OCI-LY7 (cell line): ENCODE data around the gene CNDP1. TPM values are rescaled to one million over a fixed set of nuclear protein-coding genes. Genes with fewer than 3 reads are reported as not detected.

ENCODE experiments used
- BruUV-seq: library from RNA; stranded (reverse); fragments of 400-500 nt; replicated peaks from 2 replicates; lab custom pipeline; 2021; lab: Mats Ljungman, UMichigan
- CTCF ChIA-PET: fragments of 300-600 bp; sonication (Branson Sonifier 250); formaldehyde crosslinking; loops from one replicate; lab custom pipeline; 2022; ENCODE audit warnings: antibody characterized with exemption; ENCODE audit not compliant: unreplicated experiment; lab: Charles Lee
- POLR2A ChIA-PET: fragments of 300-600 bp; sonication (Branson Sonifier 250); formaldehyde crosslinking; loops from one replicate; lab custom pipeline; 2022; ENCODE audit warnings: antibody characterized with exemption; lab: Charles Lee
- DNase-seq: peaks from one replicate; pipeline ENCODE4 v3.0.0-alpha.2; 2015; ENCODE audit warnings: low spot score
- H2AFZ ChIP-seq: fragments of 200-600 bp; sonication (generic), shearing (Covaris generic); 2 replicates; pipeline ENCODE4 v1.6.1; 2014; ENCODE audit warnings: mild to moderate bottlenecking, antibody characterized with exemption, low read length, moderate library complexity
- H3K27ac ChIP-seq: fragments of 200-600 bp; sonication (generic); 2 replicates; pipeline ENCODE4 v1.5.1; 2014; ENCODE audit warnings: mixed run types, low read depth, mild to moderate bottlenecking, moderate library complexity, low read length, inconsistent platforms; ENCODE audit not compliant: poor library complexity, severe bottlenecking
- H3K36me3 ChIP-seq: fragments of 200-600 bp; sonication (generic); 2 replicates; pipeline ENCODE4 v1.6.1; 2014; ENCODE audit warnings: mild to moderate bottlenecking, antibody characterized with exemption, low read length, moderate library complexity, mixed read lengths; ENCODE audit not compliant: insufficient read depth
- H3K4me1 ChIP-seq: fragments of 200-600 bp; sonication (generic); 2 replicates; pipeline ENCODE4 v1.5.1; 2014; ENCODE audit warnings: mild to moderate bottlenecking, low read length; ENCODE audit not compliant: insufficient read depth, poor library complexity, severe bottlenecking
- H3K4me2 ChIP-seq: fragments of 200-600 bp; sonication (generic); 2 replicates; pipeline ENCODE4 v1.6.1; 2014; ENCODE audit warnings: mild to moderate bottlenecking, low read length
- H3K4me3 ChIP-seq: fragments of 200-600 bp; sonication (generic); 2 replicates; pipeline ENCODE4 v1.5.1; 2014; ENCODE audit warnings: mild to moderate bottlenecking, low read depth, low read length; ENCODE audit not compliant: poor library complexity, severe bottlenecking
- H3K79me2 ChIP-seq: fragments of 200-600 bp; sonication (generic); 2 replicates; pipeline ENCODE4 v1.6.1; 2016; ENCODE audit warnings: low read depth, mild to moderate bottlenecking, low read length, moderate library complexity, mixed read lengths; ENCODE audit not compliant: insufficient read depth
- H3K9me2 ChIP-seq: fragments of 200-600 bp; sonication (generic); 2 replicates; pipeline ENCODE4 v1.6.1; 2016; ENCODE audit warnings: mild to moderate bottlenecking, low read length, mixed read lengths; ENCODE audit not compliant: insufficient read depth
- H3K9me3 ChIP-seq: fragments of 200-600 bp; sonication (generic); 2 replicates; pipeline ENCODE4 v1.6.1; 2014; ENCODE audit warnings: mild to moderate bottlenecking, mixed run types, low read length, mixed read lengths
- H4K20me1 ChIP-seq: fragments of 200-600 bp; sonication (generic); 2 replicates; pipeline ENCODE4 v1.6.1; 2014; ENCODE audit warnings: mild to moderate bottlenecking, antibody characterized with exemption, low read length, moderate library complexity, mixed read lengths; ENCODE audit not compliant: insufficient read depth
- CTCF ChIP-seq: fragments of 200-600 bp; sonication (generic); conservative IDR thresholded peaks from 2 replicates; pipeline ENCODE4 v1.5.1; 2014; ENCODE audit warnings: mild to moderate bottlenecking, antibody characterized with exemption, low read length, moderate library complexity, mixed read lengths
- EZH2phosphoT487 ChIP-seq: fragments of 200-600 bp; sonication (generic); IDR thresholded peaks from 2 replicates; pipeline ENCODE4 v1.6.1; 2018; ENCODE audit warnings: low read depth, borderline replicate concordance, mild to moderate bottlenecking, mixed run types, antibody characterized with exemption, low read length, moderate library complexity, mixed read lengths
- intact Hi-C: fragments of 100-400 bp; cut with micrococcal nuclease; formaldehyde crosslinking; loops from one replicate; pipeline ENCODE4 v1.10.0; 2022; ENCODE audit not compliant: unreplicated experiment
- total RNA-seq, 2 experiments: library from RNA; depleted of rRNA in 1 of 2; stranded (reverse); fragments of >200 nt in 1 of 2; shearing (Covaris generic) in 1 of 2; gene quantifications; 2 replicates each; pipeline ENCODE4 v1.2.3, GENCODE V29; 2014 to 2022

The CNDP1 gene
- total RNA-seq, 2 experiments from 2014 or later: not detected

DNA sequence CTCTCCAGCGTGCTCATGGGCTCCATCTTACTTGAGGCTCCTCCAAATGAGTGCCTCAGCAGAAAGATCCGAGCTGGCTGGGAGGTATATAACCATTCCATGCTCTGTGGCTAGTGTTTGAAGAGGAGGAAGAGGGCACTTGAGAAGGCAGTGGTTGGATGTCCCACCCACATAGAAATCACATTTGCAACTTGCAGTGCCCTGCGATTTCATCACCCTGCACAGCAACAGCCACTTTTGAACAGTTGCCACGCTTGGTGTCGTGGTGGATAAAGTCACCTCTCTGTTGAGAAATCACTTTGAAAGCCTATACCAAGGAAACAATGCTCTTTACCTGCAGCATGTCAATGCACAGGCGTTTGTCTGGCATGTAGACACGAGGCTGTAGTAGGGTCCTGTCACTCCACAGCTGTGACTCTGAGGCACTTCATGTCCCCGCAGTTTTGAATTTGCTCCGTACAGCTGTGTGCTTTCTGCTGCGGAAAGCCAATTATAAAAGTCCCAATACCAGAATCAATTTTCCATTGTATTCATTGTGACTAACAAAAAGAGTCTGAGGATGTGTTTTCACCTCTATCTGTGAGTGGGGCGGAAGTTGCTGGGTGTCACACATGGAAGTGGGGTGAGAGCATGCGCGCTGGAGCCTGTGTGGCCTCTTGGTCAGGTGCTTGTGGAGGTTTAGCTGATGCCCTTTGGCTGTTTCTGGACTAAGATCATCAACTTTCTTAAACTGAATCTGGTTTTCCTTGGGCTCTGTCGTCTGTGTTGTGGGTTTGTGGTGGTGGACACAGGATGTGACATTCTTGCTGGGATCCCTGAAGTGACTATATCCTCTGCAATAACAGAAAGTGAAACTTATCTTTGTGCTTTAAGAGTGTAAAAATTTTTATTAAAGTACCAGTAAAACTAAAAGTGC lies 35.3 kb upstream of the CNDP1 start:
- H3K36me3 ChIP-seq: peaks cover 25% of the 10 kb centered on the region; the same call in 1 of the 2 replicates
- BruUV-seq: no TSS peak
- H4K20me1 ChIP-seq: no peaks in the 10 kb centered on the region
- H3K27ac ChIP-seq: peak overlapping the region; percentile 81
- H3K4me1 ChIP-seq: peaks cover 28% of the 10 kb centered on the region
- H2AFZ ChIP-seq: peak overlapping the region; percentile 69; the same call in 1 of the 2 replicates
- DNase-seq: peak; percentile 64
- no peaks in the 10 kb centered on the region for H3K9me3 ChIP-seq
- intact Hi-C loops: loop anchor here (5.0 kb wide), 3 partner anchors 98 to 713 kb away; partner anchors contain the start of genes TSHZ1 and ZNF407
- H3K79me2 ChIP-seq: peaks cover 37% of the 10 kb centered on the region
- peak overlapping the region; percentile 89 for H3K4me3 ChIP-seq
- TF ChIP-seq CTCF: no peak
- no peak for TF ChIP-seq EZH2phosphoT487
- ChIA-PET POLR2A (interaction anchor here (0.7 kb wide), 1 partner anchor 70 kb away, joined by 3 read pairs; no protein-coding TSS in a partner anchor), CTCF (no interaction called here)
- peak overlapping the region; percentile 73 for H3K4me2 ChIP-seq
- no peaks in the 10 kb centered on the region for H3K9me2 ChIP-seq

GRCh38 chr18:74499633-74500032 lies 34.7 kb upstream of the CNDP1 start:
- TF ChIP-seq EZH2phosphoT487: no peak
- TF ChIP-seq CTCF: no peak
- Histone ChIP-seq H3K9me2 (no peaks in the 10 kb centered on the region), H3K79me2 (peaks cover 37% of the 10 kb centered on the region), H4K20me1 (no peaks in the 10 kb centered on the region), H3K4me3 (peak overlapping the region; percentile 89), H3K27ac (peak overlapping the region; percentile 81), H3K4me1 (peaks cover 28% of the 10 kb centered on the region), H2AFZ (peak overlapping the region; percentile 69; the same call in 1 of the 2 replicates), H3K9me3 (no peaks in the 10 kb centered on the region), H3K4me2 (peak overlapping the region; percentile 73), H3K36me3 (peaks cover 28% of the 10 kb centered on the region; the same call in 1 of the 2 replicates)
- peak; percentile 61 for DNase-seq
- no TSS peak for BruUV-seq
- intact Hi-C loops: loop anchor here (5.0 kb wide), 3 partner anchors 98 to 713 kb away; partner anchors contain the start of genes TSHZ1 and ZNF407
- ChIA-PET POLR2A (interaction anchor here (0.7 kb wide), 1 partner anchor 69 kb away, joined by 3 read pairs; no protein-coding TSS in a partner anchor), CTCF (no interaction called here)
